HG03159 (cell line): Measurements from ENCODE around the gene CSNK1G3.
"Not testable (repeated sequence)": the region's sequence is repeated elsewhere in the genome, so short reads cannot be mapped to it uniquely, and the experiment has no call there.

Source experiments
- ATAC-seq: cut with Tn5 transposase; IDR thresholded peaks from one replicate; pipeline ENCODE4 v1.9.1; 2021; ENCODE audit warnings: mild to moderate bottlenecking, moderate library complexity; ENCODE audit not compliant: unreplicated experiment

CSNK1G3 gene

GRCh38 chr5:123636006-123636405, 124.0 kb downstream of the CSNK1G3 start:
- ATAC-seq: no peak

DNA sequence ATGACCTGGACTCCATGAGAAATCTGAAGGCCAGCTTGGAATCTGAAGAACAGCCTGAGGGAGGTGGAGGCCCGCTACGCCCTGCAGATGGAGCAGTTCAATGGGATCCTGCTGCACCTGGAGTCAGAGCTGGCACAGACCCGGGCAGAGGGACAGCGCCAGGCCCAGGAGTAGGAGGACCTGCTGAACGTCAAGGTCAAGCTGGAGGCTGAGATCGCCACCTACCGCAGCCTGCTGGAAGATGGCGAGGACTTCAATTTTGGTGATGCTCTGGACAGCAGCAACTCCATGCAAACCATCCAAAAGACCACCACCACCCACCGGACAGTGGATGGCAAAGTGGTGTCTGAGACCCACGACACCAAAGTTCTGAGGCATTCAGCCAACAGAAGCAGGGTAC, 125.1 kb downstream of the CSNK1G3 start:
- not testable (repeated sequence) for ATAC-seq

GRCh38 chr5:123639244-123639643, 127.3 kb downstream of the CSNK1G3 start:
- ATAC-seq: no peak

- ATAC-seq: no peak
These were observed 133.1 kb downstream of the CSNK1G3 start for GRCh38 chr5:123645024-123645603.

- no peak for ATAC-seq
These were observed 135.1 kb downstream of the CSNK1G3 start for GRCh38 chr5:123647066-123647465.

DNA sequence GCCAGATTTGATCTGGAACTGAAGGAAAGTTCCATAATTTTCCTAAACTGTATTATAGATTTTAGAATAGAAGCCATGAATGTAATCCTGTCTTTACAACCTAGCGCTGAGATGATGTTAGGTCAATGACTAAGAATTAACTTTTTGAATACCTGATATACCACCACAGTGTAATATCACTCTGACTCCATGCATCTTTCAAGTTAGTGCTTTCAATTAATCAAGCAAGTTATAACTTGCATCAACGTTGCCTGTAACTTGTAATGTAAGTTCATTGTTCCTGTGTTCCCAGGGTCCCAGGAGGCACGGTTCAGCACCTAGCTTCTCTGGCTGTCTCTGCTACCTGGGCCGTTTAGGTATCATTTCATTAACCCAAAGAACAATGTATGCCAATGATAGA, 139.3 kb downstream of the CSNK1G3 start:
- ATAC-seq: no peak

DNA sequence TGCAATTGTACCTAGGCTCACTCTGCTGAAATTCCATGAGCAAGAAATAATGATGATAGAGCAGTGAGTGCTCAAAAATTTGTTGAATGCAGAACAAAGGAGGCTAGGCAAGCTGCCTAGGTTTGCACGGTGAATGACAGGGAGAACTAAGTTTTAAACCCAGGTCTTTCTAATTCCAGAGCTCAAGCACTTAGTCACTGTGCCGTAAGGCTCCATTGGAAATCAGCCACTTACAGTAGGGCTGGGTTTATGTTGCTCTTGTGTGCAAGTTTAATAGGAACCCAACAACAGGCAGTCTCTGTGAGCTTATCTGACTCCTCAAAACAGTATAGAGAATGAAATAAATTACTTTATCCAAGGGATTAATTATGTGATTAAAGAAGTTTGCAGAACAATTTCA, 147.0 kb downstream of the CSNK1G3 start:
- ATAC-seq: no peak

- no peak for ATAC-seq
These were observed 147.5 kb downstream of the CSNK1G3 start for GRCh38 chr5:123659495-123659894.

DNA sequence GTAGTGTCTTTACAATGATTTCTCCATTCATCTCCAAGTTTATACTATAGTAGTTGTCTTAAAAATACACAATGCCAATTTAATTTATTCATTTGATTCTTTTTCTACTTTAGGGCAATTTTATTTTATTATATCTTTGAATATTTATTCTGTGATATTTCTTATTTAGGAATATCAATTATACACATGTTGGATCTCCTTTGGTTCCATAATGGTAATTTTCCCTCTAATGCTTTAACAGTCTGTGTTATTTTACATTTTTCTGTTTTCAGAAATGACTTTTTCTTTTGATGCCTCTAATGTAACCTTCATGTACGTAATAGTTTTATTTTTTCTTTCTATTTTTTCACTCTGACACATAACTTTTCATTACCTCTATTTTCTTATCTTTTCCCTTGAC, 153.0 kb downstream of the CSNK1G3 start:
- no peak for ATAC-seq

DNA sequence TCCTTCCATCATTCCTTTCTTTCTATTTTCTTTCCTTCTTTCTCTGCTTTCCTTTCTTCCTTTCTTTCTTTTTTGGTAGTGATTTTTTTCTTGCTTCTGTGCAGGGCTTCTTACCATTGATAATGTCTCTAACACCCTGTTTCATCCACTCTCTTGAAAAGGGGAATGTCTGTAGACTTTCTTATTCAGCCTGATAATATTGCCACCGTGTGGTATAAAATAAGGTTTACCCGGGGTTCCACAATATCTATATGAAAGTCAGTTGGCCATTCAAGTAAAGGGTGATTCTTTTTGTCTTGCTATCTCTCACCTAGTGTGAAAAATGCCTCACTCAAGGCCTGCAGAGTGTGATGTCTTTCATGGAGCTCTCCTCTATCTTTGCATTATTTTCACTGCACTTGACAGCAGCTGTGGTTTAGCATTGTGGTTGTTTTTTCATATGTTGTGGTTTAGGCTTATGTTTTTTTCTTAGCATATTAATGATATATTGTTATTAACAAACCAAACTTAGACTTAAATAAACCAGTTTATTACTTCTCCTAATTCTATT, 153.9 kb downstream of the CSNK1G3 start:
- no peak for ATAC-seq
